Natural killer cell (primary cell): ENCODE measurements around the gene MBD3L1. TPM values are rescaled to one million over a fixed set of nuclear protein-coding genes. Genes with fewer than 3 reads are reported as not detected.

ENCODE experiments used
- ATAC-seq, 3 donors: fragments of 150-1000 bp in 2 of 3; fragments of 200-7000 bp in 1 of 3; cut with Tn5 transposase; 1 replicate in 1 of 3; 2 replicates in 2 of 3; pipeline ENCODE4 v1.10.0; 2021; ENCODE audit warnings: mild to moderate bottlenecking in 2 of 3, moderate library complexity in 2 of 3
- DNase-seq, 2 donors: peaks; one replicate each; pipeline versions ENCODE4 v3.0.0 to v3.0.0-alpha.2; 2013 to 2021; ENCODE audit warnings: mixed read lengths in 1 of 2
- H3K27ac ChIP-seq: one replicate; pipeline ENCODE4 v1.5.1; 2013; ENCODE audit warnings: mild to moderate bottlenecking, low read length
- H3K27me3 ChIP-seq: one replicate; pipeline ENCODE4 v1.6.1; 2013; ENCODE audit warnings: low read length; ENCODE audit not compliant: control insufficient read depth, insufficient read depth
- H3K36me3 ChIP-seq: one replicate; pipeline ENCODE4 v1.6.1; 2013; ENCODE audit warnings: low read length; ENCODE audit not compliant: control insufficient read depth, insufficient read depth
- H3K4me1 ChIP-seq: one replicate; pipeline ENCODE4 v1.6.1; 2013; ENCODE audit warnings: low read length; ENCODE audit not compliant: control insufficient read depth, insufficient read depth
- H3K4me3 ChIP-seq: one replicate; pipeline ENCODE4 v1.5.1; 2013; ENCODE audit warnings: low read length
- H3K9me3 ChIP-seq: one replicate; pipeline ENCODE4 v1.6.1; 2013; ENCODE audit warnings: low read length; ENCODE audit not compliant: control insufficient read depth, insufficient read depth
- H3K27ac Mint-ChIP-seq, 2 donors: one replicate each; pipeline ENCODE4 v1.8.0; 2022; ENCODE audit warnings: mild to moderate bottlenecking in 2 of 2, mixed read lengths in 2 of 2, moderate library complexity in 1 of 2
- H3K27me3 Mint-ChIP-seq, 2 donors: one replicate each; pipeline ENCODE4 v1.8.0; 2022; ENCODE audit warnings: low read depth in 2 of 2, mixed read lengths in 2 of 2
- H3K36me3 Mint-ChIP-seq: one replicate; pipeline ENCODE4 v1.8.0; 2022; ENCODE audit warnings: mixed read lengths
- H3K4me1 Mint-ChIP-seq, 2 donors: one replicate each; pipeline ENCODE4 v1.8.0; 2022; ENCODE audit warnings: mixed read lengths in 2 of 2
- H3K4me3 Mint-ChIP-seq: one replicate; pipeline ENCODE4 v1.8.0; 2022; ENCODE audit warnings: mild to moderate bottlenecking, moderate library complexity, mixed read lengths
- H3K9me3 Mint-ChIP-seq, 2 donors: one replicate each; pipeline ENCODE4 v1.8.0; 2022; ENCODE audit warnings: mixed read lengths in 2 of 2
- CTCF ChIP-seq: fragments of 200-600 bp; IDR thresholded peaks from one replicate; pipeline ENCODE4 v1.8.0; 2022; ENCODE audit warnings: antibody characterized with exemption
- WGBS: methylation state at CpG from one replicate; pipeline ENCODE4 v1.1.7; 2013; ENCODE audit warnings: missing lambda C conversion rate; ENCODE audit not compliant: insufficient coverage; 5-methylcytosine and 5-hydroxymethylcytosine counted together
- intact Hi-C: fragments of 100-400 bp; cut with micrococcal nuclease; formaldehyde crosslinking; loops from one replicate; pipeline ENCODE4 v1.14.2; 2022
- total RNA-seq, 4 donors: library from RNA; stranded (reverse); fragments of 120-200 nt in 1 of 4; gene quantifications; one replicate each; pipeline versions ENCODE4 v1.2.3 to v1.2.4, GENCODE V29; 2013 to 2022

Gene MBD3L1
- total RNA-seq, 3 donors from 2014 or later (not counting 1 experiment from before 2014, with no cell fraction given): not detected

GRCh38 chr19:8850488-8850887 lies 18.3 kb downstream of the MBD3L1 start:
- intact Hi-C loops: no loop called here
- TF ChIP-seq CTCF: no peak
- Mint-ChIP-seq H3K36me3 (no peaks in the 10 kb centered on the region), H3K27ac (no peak overlapping the region), H3K27me3 (peaks cover 0 to 15% of the 10 kb centered on the region in 2 donors), H3K9me3 (peaks cover 3 to 4% of the 10 kb centered on the region in 2 donors), H3K4me1 (no peaks in the 10 kb centered on the region), H3K4me3 (no peak overlapping the region)
- Histone ChIP-seq H3K9me3 (no peaks in the 10 kb centered on the region), H3K27me3 (peaks cover 2% of the 10 kb centered on the region), H3K4me1 (no peaks in the 10 kb centered on the region), H3K36me3 (no peaks in the 10 kb centered on the region), H3K27ac (no peak overlapping the region), H3K4me3 (no peak overlapping the region)
- WGBS: 100% methylated on average over 1 of the region's 3 CpGs
- DNase-seq: no peak
- ATAC-seq: no peak

- H3K27me3 ChIP-seq: peaks cover 2% of the 10 kb centered on the region
- H3K27ac ChIP-seq: no peak overlapping the region
- no peaks in the 10 kb centered on the region for H3K4me1 Mint-ChIP-seq
- no peak for TF ChIP-seq CTCF
- H3K9me3 Mint-ChIP-seq: no peaks in the 10 kb centered on the region
- no peaks in the 10 kb centered on the region for H3K36me3 Mint-ChIP-seq
- H3K4me1 ChIP-seq: no peaks in the 10 kb centered on the region
- H3K4me3 Mint-ChIP-seq: no peak overlapping the region
- intact Hi-C loops: no loop called here
- H3K36me3 ChIP-seq: no peaks in the 10 kb centered on the region
- no peak for DNase-seq
- no peaks in the 10 kb centered on the region for H3K9me3 ChIP-seq
- H3K4me3 ChIP-seq: no peak overlapping the region
- 92% methylated on average over 2 of the region's 3 CpGs for WGBS
- ATAC-seq: no peak
- H3K27me3 Mint-ChIP-seq: peaks cover 22 to 23% of the 10 kb centered on the region in 2 donors
- H3K27ac Mint-ChIP-seq: no peak overlapping the region
These were observed 26.1 kb downstream of the MBD3L1 start for GRCh38 chr19:8858260-8858659.

GRCh38 chr19:8866344-8866743 lies 34.2 kb downstream of the MBD3L1 start:
- intact Hi-C loops: no loop called here
- Mint-ChIP-seq H3K27ac (no peak overlapping the region), H3K4me3 (no peak overlapping the region), H3K27me3 (peaks cover 8 to 15% of the 10 kb centered on the region in 2 donors), H3K9me3 (no peaks in the 10 kb centered on the region), H3K4me1 (no peaks in the 10 kb centered on the region), H3K36me3 (no peaks in the 10 kb centered on the region)
- no peaks in the 10 kb centered on the region for H3K36me3 ChIP-seq
- DNase-seq (no peak), ATAC-seq (no peak)
- no peaks in the 10 kb centered on the region for H3K9me3 ChIP-seq
- H3K27me3 ChIP-seq: peaks cover 2% of the 10 kb centered on the region
- no peaks in the 10 kb centered on the region for H3K4me1 ChIP-seq
- no peak overlapping the region for H3K4me3 ChIP-seq
- no peak for TF ChIP-seq CTCF
- H3K27ac ChIP-seq: no peak overlapping the region
